ENCODE results near the gene DCLK1.
"Not testable (repeated sequence)": the region's sequence is repeated elsewhere in the genome, so short reads cannot be mapped to it uniquely, and the experiment has no call there.

The DCLK1 gene

GRCh38 chr13:36130552-36131221, 495 bp downstream of the DCLK1 start:
- no peak for DNase-seq

DNA sequence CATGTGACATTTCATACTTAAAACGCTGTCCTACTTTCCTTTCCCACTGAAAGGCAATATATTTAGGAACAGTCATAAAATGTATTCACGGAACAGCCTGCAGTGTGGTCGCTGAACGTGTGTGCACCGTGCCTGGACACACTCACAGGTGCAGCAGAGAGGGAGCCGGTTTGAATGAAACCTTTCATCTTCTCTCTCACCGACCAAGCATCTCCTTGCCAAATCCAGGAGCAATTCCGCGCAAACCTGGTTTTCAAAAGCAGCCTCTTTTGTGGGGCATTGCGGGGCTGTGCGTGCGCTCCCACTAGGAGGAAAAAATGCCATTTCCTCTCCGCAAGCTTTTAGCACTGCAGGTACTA, 1.0 kb downstream of the DCLK1 start:
- DNase-seq = no peak

DNA sequence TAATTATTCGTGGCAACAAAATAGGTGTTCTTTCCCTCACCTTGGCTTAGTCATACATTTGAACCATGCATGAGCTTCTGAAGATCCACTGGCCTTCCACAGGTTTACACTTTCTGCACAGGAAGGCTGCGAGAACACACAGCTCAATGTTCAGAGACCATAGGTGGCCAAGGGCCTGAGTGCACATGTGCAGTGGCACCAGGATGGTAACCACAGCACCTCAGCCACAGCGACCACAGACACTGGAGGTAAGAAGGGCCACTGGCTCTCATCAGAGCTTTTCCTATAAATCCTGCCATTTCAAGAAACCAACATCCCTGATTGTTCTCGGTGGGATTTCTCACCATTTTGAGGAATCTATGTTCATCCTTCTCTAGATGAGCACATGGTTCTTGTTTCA, 1.6 kb downstream of the DCLK1 start:
- DNase-seq = no peak

DNA sequence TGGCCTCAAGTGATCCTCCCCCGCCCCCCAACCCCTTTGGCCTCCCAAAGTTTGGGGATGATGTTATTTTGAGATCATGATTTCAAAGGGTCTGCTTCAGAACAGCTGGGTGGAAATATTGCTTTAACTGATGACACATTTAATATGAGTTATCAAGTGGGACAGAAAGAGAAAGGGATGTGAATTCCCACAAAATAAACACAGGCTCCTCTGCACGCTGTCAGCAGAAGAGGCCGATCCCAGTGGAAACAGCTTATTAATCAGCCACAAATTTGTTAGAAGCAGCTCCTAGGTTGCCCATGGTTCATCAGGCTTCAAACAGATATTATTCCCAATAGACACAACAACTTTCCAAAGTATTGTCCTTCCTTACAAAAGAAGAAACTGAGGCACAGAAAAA, 4.7 kb downstream of the DCLK1 start:
- no peak for DNase-seq

GRCh38 chr13:36125841-36126240, 5.3 kb downstream of the DCLK1 start:
- DNase-seq = no peak

- no peak for DNase-seq
Observed at GRCh38 chr13:36124236-36124822, 6.9 kb downstream of the DCLK1 start.

GRCh38 chr13:36115306-36115705, 15.9 kb downstream of the DCLK1 start:
- no peak for DNase-seq

DNA sequence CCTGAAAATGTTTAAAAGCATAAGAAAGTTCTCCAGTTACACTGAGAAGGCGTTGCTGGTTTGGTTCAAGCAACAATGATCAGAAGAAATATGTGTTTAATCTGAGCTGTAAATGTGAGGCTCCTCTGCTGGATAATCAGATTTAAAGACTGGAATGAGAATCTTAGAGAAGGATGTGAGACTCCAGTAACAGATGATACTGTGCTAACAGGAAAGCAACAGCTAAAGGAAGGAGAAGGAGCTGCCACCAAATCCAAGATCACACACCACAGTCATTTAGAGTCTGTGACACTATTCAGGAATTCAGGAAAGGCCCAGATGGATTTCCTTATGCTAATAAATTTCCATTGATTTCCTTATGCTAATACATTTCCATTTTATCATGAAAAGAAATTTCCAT, 16.9 kb downstream of the DCLK1 start:
- DNase-seq = no peak

DNA sequence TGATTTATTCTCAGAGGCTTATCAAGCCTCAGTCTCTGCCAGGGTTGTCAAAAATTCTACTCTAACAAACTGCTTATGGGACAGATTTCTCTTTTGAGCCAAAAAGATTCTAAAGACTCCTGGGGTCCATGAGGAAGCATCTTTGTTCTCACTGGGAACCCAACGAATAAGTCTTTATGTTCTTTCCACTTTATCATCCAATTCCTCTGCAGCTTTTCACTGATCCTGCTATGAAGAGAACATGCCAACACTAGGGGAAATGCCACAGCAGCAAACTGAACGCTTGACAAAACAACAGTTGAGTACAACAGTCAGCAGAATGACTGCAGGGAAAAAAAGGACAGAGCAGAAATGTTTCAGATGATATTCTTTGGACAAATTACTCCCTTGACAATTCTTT, 22.2 kb downstream of the DCLK1 start:
- DNase-seq = no peak

DNA sequence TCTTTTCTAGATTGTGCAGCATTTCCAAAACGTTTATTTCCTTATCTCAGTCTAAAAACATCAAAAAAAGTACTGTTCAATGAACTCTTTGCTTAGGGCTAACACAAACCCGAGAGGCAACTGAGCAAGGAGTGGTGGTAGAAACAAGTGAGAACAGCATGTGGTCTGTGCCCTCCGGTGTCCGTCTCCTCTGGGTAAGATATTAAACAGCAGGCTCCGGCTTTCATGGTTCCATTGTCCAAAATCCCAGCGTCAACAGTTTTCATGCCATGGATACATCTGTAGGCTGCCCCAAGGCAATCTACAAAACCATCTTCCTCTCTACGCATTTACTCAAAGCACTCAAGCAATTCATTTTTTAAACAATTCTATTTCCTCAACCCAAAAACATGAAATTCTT, 22.8 kb downstream of the DCLK1 start:
- DNase-seq = no peak

DNA sequence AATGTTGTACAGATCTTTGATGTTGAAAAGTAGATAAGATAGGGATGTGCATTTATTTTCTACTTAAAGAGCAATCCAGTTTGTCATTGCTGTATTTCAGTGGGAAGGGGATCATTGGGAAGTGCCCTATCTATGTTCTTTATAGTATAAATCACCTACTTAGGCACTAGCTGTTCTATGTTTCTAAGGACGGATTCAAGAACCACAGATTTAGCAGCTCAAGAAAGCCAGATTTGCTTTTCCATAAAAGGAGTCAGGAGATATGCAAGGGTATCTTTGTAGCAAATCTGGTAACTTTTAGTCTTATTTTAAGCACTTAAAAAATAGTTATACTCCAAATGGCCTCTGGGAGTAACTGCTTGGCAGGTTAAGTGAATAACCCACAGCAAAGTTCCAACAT, 23.7 kb downstream of the DCLK1 start:
- DNase-seq = no peak

DNA sequence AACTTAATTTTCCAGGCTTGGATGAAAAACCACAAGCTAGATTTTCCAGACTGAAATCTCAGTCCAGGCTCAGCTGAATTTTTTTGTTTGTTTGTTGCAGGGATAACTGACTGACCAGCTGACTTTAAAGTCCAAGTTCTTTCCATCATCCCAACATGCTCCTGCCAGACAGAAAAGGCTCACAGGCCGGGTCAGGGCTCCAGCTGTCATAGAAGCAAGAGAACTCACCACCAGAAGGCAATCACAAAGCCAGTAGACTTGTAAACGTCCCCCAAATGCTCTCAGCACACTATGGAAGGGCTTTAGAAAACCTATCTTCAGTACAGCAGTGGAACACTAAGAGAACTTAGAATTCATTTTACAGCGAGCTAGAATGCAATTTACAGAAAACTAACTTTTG, 25.5 kb downstream of the DCLK1 start:
- no peak for DNase-seq

- no peak for DNase-seq
Observed at GRCh38 chr13:36102721-36103120, 28.5 kb downstream of the DCLK1 start.

- not testable (repeated sequence) for DNase-seq
Observed at GRCh38 chr13:36101907-36102306, 29.3 kb downstream of the DCLK1 start.

- no peak for DNase-seq
Observed at GRCh38 chr13:36101157-36101556, 30.0 kb downstream of the DCLK1 start.

DNA sequence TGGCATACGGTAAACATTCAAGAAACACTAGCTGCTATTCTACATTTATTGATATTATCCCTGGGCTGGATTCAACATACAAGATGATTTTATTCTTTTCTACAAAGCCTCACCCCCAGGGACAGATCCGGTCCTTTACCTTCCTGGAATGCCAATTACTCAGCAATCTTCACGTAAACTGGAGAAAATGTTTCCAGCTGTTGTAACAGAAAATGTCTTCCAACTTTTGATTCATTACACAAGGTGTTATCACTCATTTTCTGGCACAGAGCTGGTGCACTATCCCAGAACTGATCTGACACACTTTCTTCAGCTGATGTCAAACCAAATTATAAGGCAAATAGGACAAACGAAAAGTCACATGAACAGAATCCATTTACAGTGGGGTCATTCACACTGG, 33.1 kb downstream of the DCLK1 start:
- DNase-seq = no peak

GRCh38 chr13:36096461-36097416, 34.4 kb downstream of the DCLK1 start:
- DNase-seq = no peak

DNA sequence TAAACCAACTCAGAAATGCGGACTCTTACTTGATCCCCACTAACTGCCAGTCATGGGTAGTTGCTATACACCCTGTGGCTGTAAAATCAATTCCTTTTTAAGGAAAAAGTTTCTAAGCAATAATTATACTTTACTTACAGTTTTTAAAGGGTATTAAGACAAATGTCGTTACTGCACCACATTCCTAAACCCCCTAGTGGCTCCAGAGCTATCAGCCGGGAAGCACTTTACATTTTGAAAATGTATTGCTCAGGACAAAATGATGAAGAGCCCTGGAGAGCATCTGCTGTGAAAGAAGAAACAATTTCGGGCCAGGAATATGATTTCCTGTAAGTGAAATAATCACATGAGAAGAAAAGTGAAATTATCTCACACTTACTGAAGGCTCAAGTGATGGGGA, 36.7 kb downstream of the DCLK1 start:
- DNase-seq = no peak

- DNase-seq = no peak
Observed at GRCh38 chr13:36090592-36090991, 40.6 kb downstream of the DCLK1 start.

GRCh38 chr13:36089130-36089647, 42.0 kb downstream of the DCLK1 start:
- DNase-seq = no peak

DNA sequence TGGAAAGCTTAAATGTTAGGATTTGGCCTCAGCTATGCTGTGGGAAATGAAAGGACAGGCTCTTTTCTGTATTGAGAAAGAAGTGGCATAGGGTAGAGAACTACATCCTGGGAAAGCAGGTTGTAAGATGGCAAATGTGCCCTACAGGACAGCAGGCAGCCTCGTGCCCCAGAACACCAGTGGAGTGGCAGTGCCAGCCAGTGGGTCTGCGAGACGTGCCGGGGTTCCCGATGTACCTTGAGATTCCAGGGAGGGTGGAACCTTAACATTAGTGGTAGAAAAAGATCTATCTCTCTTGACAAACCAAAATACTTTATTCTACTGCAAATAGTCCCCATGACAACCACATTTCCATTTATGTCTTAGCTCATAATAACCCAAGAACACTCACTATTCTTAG, 42.7 kb downstream of the DCLK1 start:
- DNase-seq = no peak

- DNase-seq = peak; percentile 38
Observed at GRCh38 chr13:36088001-36088400, 43.2 kb downstream of the DCLK1 start.

GRCh38 chr13:36086117-36086516, 45.1 kb downstream of the DCLK1 start:
- peak; percentile 12 for DNase-seq

- DNase-seq = no peak
Observed at GRCh38 chr13:36084131-36084530, 47.1 kb downstream of the DCLK1 start.

All from NCI-H510A treated with DMSO at 0.1 percent for 48 hours (cell line).